IMR-90 (cell line): ENCODE data around the gene HMGCL.

Source experiments
- CHD1 ChIP-seq: IDR thresholded peaks from 2 replicates; pipeline ENCODE4 v1.6.1; 2012; ENCODE audit warnings: low read depth, low read length, improper control_type of control experiment
- CTCF ChIP-seq: conservative IDR thresholded peaks from 2 replicates; pipeline ENCODE4 v1.5.1; 2012; ENCODE audit warnings: mild to moderate bottlenecking, low read depth, low read length, improper control_type of control experiment
- POLR2A ChIP-seq: IDR thresholded peaks from 2 replicates; pipeline ENCODE4 v1.6.1; 2012; ENCODE audit warnings: mild to moderate bottlenecking, low read depth, low read length
- RAD21 ChIP-seq: IDR thresholded peaks from 2 replicates; pipeline ENCODE4 v1.6.1; 2012; ENCODE audit warnings: low read length, improper control_type of control experiment
- RFX5 ChIP-seq: IDR thresholded peaks from 2 replicates; pipeline ENCODE4 v1.8.0; 2012; ENCODE audit warnings: low read depth, mild to moderate bottlenecking, low read length, moderate library complexity
- SMC3 ChIP-seq: fragments of 150-350 bp; IDR thresholded peaks from 2 replicates; pipeline ENCODE4 v1.6.1; 2016; ENCODE audit warnings: low read depth, mild to moderate bottlenecking, antibody characterized with exemption, low read length, moderate library complexity
- TF ChIP-seq, protein P1 (sequence below): fragments of 150-350 bp; IDR thresholded peaks from 2 replicates; pipeline ENCODE4 v1.6.1; 2017; ENCODE audit warnings: mild to moderate bottlenecking, antibody characterized with exemption, low read length, low read depth

DNA sequence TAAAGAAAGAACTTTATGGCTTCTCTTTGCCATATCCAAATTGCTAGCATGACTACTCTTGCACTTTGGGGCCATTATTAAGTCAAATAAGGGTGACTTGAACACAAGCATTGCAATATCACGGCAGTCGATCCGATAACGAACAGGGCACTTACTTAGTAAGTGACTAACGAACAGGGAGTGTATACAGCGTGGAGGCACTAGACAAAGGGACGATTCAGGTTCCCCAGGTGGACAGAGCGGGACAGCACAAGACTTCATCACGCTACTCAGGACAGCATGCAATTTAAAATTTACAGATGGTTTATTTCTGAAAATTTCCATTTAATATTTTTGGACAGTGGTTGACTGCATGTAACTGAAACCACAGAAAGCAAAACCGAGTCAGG is 52.4 kb downstream of the HMGCL start:
- no peak for TF ChIP-seq CTCF
- TF ChIP-seq POLR2A = no peak
- TF ChIP-seq CHD1 = no peak
- TF ChIP-seq, protein P1, sequence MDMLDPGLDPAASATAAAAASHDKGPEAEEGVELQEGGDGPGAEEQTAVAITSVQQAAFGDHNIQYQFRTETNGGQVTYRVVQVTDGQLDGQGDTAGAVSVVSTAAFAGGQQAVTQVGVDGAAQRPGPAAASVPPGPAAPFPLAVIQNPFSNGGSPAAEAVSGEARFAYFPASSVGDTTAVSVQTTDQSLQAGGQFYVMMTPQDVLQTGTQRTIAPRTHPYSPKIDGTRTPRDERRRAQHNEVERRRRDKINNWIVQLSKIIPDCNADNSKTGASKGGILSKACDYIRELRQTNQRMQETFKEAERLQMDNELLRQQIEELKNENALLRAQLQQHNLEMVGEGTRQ = no peak
- no peak for TF ChIP-seq SMC3
- no peak for TF ChIP-seq RFX5
- no peak for TF ChIP-seq RAD21
